Sigmoid colon (tissue), 7 donors: ENCODE data around the gene UPK3A. TPM values are rescaled to one million over a fixed set of nuclear protein-coding genes. Genes with fewer than 3 reads are reported as not detected.
"Not testable (repeated sequence)": the region's sequence is repeated elsewhere in the genome, so short reads cannot be mapped to it uniquely, and the experiment has no call there.

Source experiments
- DNase-seq: peaks from one replicate; pipeline ENCODE4 v3.0.0-alpha.2; 2019
- H3K27ac ChIP-seq, 4 donors: fragments of 200-600 bp; sonication (generic); one replicate each; pipeline ENCODE4 v1.5.1; 2016 to 2019; ENCODE audit warnings: mild to moderate bottlenecking in 1 of 4
- H3K27me3 ChIP-seq, 3 donors: fragments of 200-600 bp; sonication (generic); one replicate each; pipeline ENCODE4 v1.5.1; 2019; ENCODE audit warnings: mild to moderate bottlenecking in 1 of 3
- H3K36me3 ChIP-seq, 4 donors: fragments of 200-600 bp; sonication (generic); one replicate each; pipeline ENCODE4 v1.5.1; 2016 to 2019
- H3K4me1 ChIP-seq, 4 donors: fragments of 200-600 bp; sonication (generic); one replicate each; pipeline ENCODE4 v1.5.1; 2017 to 2019
- H3K4me3 ChIP-seq, 4 donors: fragments of 200-600 bp; sonication (generic); one replicate each; pipeline ENCODE4 v1.5.1; 2017 to 2019; ENCODE audit warnings: mild to moderate bottlenecking in 2 of 4, moderate library complexity in 1 of 4
- H3K9me3 ChIP-seq, 4 donors: fragments of 200-600 bp in 3 of 4; sonication (generic) in 3 of 4; one replicate each; pipeline versions ENCODE4 v1.5.1 to v1.6.1; 2013 to 2019
- CTCF ChIP-seq, 4 experiments: fragments of 450-650 bp in 3 of 4; fragments of 200-600 bp in 1 of 4; IDR thresholded peaks; one replicate each; pipeline ENCODE4 v1.5.1; 2016 to 2019; ENCODE audit warnings: antibody characterized with exemption in 4 of 4, mild to moderate bottlenecking in 3 of 4, moderate library complexity in 2 of 4
- EP300 ChIP-seq, 4 donors: sonication (generic); formaldehyde crosslinking; IDR thresholded peaks; one replicate each; pipeline ENCODE4 v1.6.1; 2017; ENCODE audit warnings: antibody characterized with exemption in 4 of 4
- POLR2A ChIP-seq, 2 donors: fragments of 450-650 bp; IDR thresholded peaks; one replicate each; pipeline ENCODE4 v1.6.1; 2016; ENCODE audit warnings: antibody characterized with exemption in 2 of 2, mild to moderate bottlenecking in 2 of 2, moderate library complexity in 2 of 2
- POLR2AphosphoS5 ChIP-seq, 4 donors: sonication (generic); formaldehyde crosslinking; IDR thresholded peaks; one replicate each; pipeline ENCODE4 v1.6.1; 2017; ENCODE audit warnings: antibody characterized with exemption in 4 of 4
- WGBS, 2 donors: extraction: QIAGEN DNeasy Blood & Tissue Kit; methylation state at CpG; one replicate each; pipeline ENCODE4 v1.1.7; 2013; 5-methylcytosine and 5-hydroxymethylcytosine counted together
- intact Hi-C: fragments of 100-400 bp; cut with DNase I; formaldehyde crosslinking; loops from one replicate; pipeline ENCODE4 v1.15.1; 2023
- polyA plus RNA-seq, 3 donors: library from polyadenylated mRNA; stranded (reverse); fragments of 200-250 nt; gene quantifications; one replicate each; pipeline ENCODE4 v1.2.3, GENCODE V29; 2013
- total RNA-seq, 4 donors: library from RNA; depleted of rRNA; stranded (reverse); fragments of >200 nt; gene quantifications; one replicate each; pipeline ENCODE4 v1.1.0, GENCODE V29; 2016
- donor health status: healthy with polysubstance abuse.
- donor health status: Bipolar disorder and iron deficiency.
- donor health status: healthy.

UPK3A gene
- total and polyA plus RNA-seq, 7 donors = 0.98 TPM; not detected in 6

GRCh38 chr22:45259754-45260394, 24.9 kb upstream of the UPK3A start:
- no peak overlapping the region for H3K4me3 ChIP-seq
- no peaks in the 10 kb centered on the region for H3K36me3 ChIP-seq
- no peak for TF ChIP-seq POLR2A (IDR thresholded peaks at IDR 0.05)
- TF ChIP-seq CTCF (IDR thresholded peaks at IDR 0.05) = no peak
- TF ChIP-seq EP300 (IDR thresholded peaks at IDR 0.05) = no peak
- TF ChIP-seq POLR2AphosphoS5 (IDR thresholded peaks at IDR 0.05) = no peak
- peaks cover 0 to 14% (median 11%) of the 10 kb centered on the region in 4 donors for H3K4me1 ChIP-seq
- H3K27ac ChIP-seq = no peak overlapping the region
- no peaks in the 10 kb centered on the region for H3K9me3 ChIP-seq
- H3K27me3 ChIP-seq = no peaks in the 10 kb centered on the region
- WGBS, 2 donors = 69 to 86% methylated on average over 10 of the region's 10 CpGs
- no peak for DNase-seq
- intact Hi-C loops = loop anchor here (5.0 kb wide), 2 partner anchors 98 to 158 kb away; partner anchors contain the start of gene NUP50

- intact Hi-C loops = loop anchor here (5.0 kb wide), 2 partner anchors 98 to 158 kb away; partner anchors contain the start of gene NUP50
- not testable (repeated sequence) for H3K36me3 ChIP-seq, H3K4me3 ChIP-seq, H3K27ac ChIP-seq, DNase-seq, H3K27me3 ChIP-seq, H3K9me3 ChIP-seq
- H3K4me1 ChIP-seq = peaks cover 0 to 14% (median 11%) of the 10 kb centered on the region in 4 donors
- WGBS, 2 donors = 83 to 85% methylated on average over 9 of the region's 9 CpGs
Measured at GRCh38 chr22:45260395-45260759, 24.4 kb upstream of the UPK3A start.

GRCh38 chr22:45261407-45262088, 23.2 kb upstream of the UPK3A start:
- Histone ChIP-seq H3K4me3 (no peak overlapping the region), H3K9me3 (no peaks in the 10 kb centered on the region), H3K36me3 (no peaks in the 10 kb centered on the region), H3K4me1 (peaks cover 0 to 14% (median 11%) of the 10 kb centered on the region in 4 donors), H3K27ac (no peak overlapping the region), H3K27me3 (no peaks in the 10 kb centered on the region)
- TF ChIP-seq CTCF (IDR thresholded peaks at IDR 0.05) = no peak
- DNase-seq = no peak
- 32 to 75% methylated on average over 20 of the region's 20 CpGs for WGBS, 2 donors
- intact Hi-C loops = loop anchor here (5.0 kb wide), 2 partner anchors 99 to 159 kb away; partner anchors contain the start of gene NUP50

GRCh38 chr22:45262195-45262930, 22.4 kb upstream of the UPK3A start:
- WGBS, 2 donors = 65 to 70% methylated on average over 13 of the region's 13 CpGs
- intact Hi-C loops = loop anchor here (5.0 kb wide), 2 partner anchors 100 to 160 kb away; partner anchors contain the start of gene NUP50
- no peaks in the 10 kb centered on the region for H3K36me3 ChIP-seq

More at GRCh38 chr22:45262195-45262930, 22.4 kb upstream of the UPK3A start:
- DNase-seq = no peak
- H3K27me3 ChIP-seq = no peaks in the 10 kb centered on the region
- H3K4me3 ChIP-seq = no peak overlapping the region
- H3K4me1 ChIP-seq = peaks cover 0 to 14% (median 11%) of the 10 kb centered on the region in 4 donors
- TF ChIP-seq CTCF (IDR thresholded peaks at IDR 0.05) (no peak), EP300 (IDR thresholded peaks at IDR 0.05) (no peak), POLR2A (IDR thresholded peaks at IDR 0.05) (no peak), POLR2AphosphoS5 (IDR thresholded peaks at IDR 0.05) (no peak)
- H3K9me3 ChIP-seq = no peaks in the 10 kb centered on the region
- no peak overlapping the region for H3K27ac ChIP-seq
